ENCODE data around the gene IL1RAPL1. TPM values are rescaled to one million over a fixed set of nuclear protein-coding genes. Genes with fewer than 3 reads are reported as not detected.

The IL1RAPL1 gene
- total RNA-seq, 1 experiment from 2014 or later = not detected

DNA sequence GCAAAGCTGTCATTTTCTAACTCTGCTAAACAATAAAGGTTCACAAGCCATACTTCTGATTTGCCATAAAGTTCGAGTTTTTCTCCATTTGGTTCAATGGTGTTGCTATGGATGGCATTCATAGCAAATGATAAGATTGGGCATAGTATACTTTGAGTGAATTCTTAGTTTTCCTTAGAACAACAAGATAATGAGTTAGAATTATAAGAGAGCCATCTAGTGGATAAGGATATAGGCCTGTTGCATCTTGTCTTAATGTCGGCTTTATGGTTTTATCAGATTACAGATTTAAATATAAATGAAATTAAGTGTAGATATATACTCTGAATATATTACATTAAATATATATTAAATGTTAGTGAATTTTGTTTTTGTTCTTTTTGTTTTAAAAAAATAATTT lies 644.6 kb downstream of the IL1RAPL1 start:
- Histone ChIP-seq H3K36me3 (ENCODE audit: insufficient read depth, low read length) (no peaks in the 10 kb centered on the region), H3K4me1 (ENCODE audit: low read length) (no peaks in the 10 kb centered on the region), H3K79me2 (ENCODE audit: low read length) (no peaks in the 10 kb centered on the region), H3K9me2 (replicated peaks; ENCODE audit: insufficient read depth, low read length) (no peaks in the 10 kb centered on the region), H3K27me3 (ENCODE audit: low read length) (no peaks in the 10 kb centered on the region), H3K9me3 (ENCODE audit: low read length) (peaks cover 10% of the 10 kb centered on the region), H3K9ac (ENCODE audit: low read length) (no peak overlapping the region), H3K4me3 (ENCODE audit: low read length) (no peak overlapping the region), H2AFZ (ENCODE audit: low read length) (no peak overlapping the region), H3K27ac (ENCODE audit: low read length) (no peak overlapping the region), H3K4me2 (ENCODE audit: low read depth, low read length, poor library complexity, severe bottlenecking) (no peak overlapping the region), H4K20me1 (ENCODE audit: insufficient read depth, low read depth, low read length) (no peaks in the 10 kb centered on the region)
- DNase-seq = no peak

DNA sequence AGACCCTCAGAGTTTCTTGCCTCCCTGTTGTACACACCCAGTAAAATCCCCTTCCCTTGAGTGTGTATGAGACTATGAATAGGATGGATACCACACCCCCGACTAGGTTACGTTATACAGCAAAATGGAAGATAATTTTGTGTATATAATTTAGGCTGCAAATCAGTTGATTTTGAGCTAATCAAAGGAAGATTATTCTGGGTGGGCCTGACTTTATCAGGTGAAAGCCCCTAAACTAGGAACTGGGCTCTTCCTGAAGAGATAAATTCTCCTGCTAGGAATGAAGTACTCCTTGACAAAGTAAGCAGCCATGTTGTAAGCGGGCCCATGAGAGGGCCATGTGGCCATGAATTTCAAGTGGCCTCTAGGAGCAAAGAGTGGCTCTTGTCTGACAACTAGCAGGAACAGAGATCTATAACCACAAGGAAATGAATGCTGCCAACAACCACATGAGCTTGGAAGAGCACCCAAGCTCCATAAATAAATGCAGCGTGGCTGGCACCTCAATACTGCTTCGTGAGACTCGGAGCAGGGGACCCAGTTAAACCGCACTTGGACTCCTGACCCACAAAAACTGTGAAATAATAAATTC lies 646.4 kb downstream of the IL1RAPL1 start:
- Histone ChIP-seq H3K4me2 (ENCODE audit: low read depth, low read length, poor library complexity, severe bottlenecking) (no peak overlapping the region), H3K9ac (ENCODE audit: low read length) (no peak overlapping the region), H3K4me3 (ENCODE audit: low read length) (no peak overlapping the region), H3K4me1 (ENCODE audit: low read length) (no peaks in the 10 kb centered on the region), H2AFZ (ENCODE audit: low read length) (no peak overlapping the region), H4K20me1 (ENCODE audit: insufficient read depth, low read depth, low read length) (no peaks in the 10 kb centered on the region), H3K27me3 (ENCODE audit: low read length) (no peaks in the 10 kb centered on the region), H3K36me3 (ENCODE audit: insufficient read depth, low read length) (no peaks in the 10 kb centered on the region), H3K9me2 (replicated peaks; ENCODE audit: insufficient read depth, low read length) (no peaks in the 10 kb centered on the region), H3K27ac (ENCODE audit: low read length) (no peak overlapping the region), H3K79me2 (ENCODE audit: low read length) (no peaks in the 10 kb centered on the region), H3K9me3 (ENCODE audit: low read length) (peaks cover 17% of the 10 kb centered on the region)
- DNase-seq = no peak

DNA sequence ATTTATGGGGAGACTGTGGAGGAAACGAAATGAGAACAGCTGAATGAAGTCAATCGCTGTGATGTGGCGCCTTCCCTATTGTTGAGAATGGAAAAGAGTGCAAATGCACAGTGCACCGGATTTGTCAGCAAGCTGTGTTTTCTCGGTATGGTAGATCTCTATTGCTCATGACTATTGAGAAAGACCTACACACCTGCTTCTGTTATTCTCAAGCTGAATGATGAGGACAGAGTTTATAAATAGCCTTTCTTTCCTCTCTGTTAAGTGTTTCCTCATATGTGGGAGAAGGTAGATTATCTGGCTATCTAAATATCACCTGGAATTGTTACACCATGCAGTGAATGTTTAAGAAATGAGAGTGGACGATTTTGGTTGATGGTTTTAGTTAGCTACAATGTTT lies 650.7 kb downstream of the IL1RAPL1 start:
- H3K4me3 ChIP-seq (ENCODE audit: low read length) = no peak overlapping the region
- H3K4me2 ChIP-seq (ENCODE audit: low read depth, low read length, poor library complexity, severe bottlenecking) = no peak overlapping the region
- H3K27me3 ChIP-seq (ENCODE audit: low read length) = no peaks in the 10 kb centered on the region
- no peak overlapping the region for H3K27ac ChIP-seq (ENCODE audit: low read length)
- no peak overlapping the region for H2AFZ ChIP-seq (ENCODE audit: low read length)
- H3K4me1 ChIP-seq (ENCODE audit: low read length) = no peaks in the 10 kb centered on the region
- H3K36me3 ChIP-seq (ENCODE audit: insufficient read depth, low read length) = no peaks in the 10 kb centered on the region
- H3K9ac ChIP-seq (ENCODE audit: low read length) = no peak overlapping the region
- no peaks in the 10 kb centered on the region for H3K9me2 ChIP-seq (replicated peaks; ENCODE audit: insufficient read depth, low read length)
- peaks cover 31% of the 10 kb centered on the region for H3K9me3 ChIP-seq (ENCODE audit: low read length)
- no peak for DNase-seq
- no peaks in the 10 kb centered on the region for H3K79me2 ChIP-seq (ENCODE audit: low read length)
- no peaks in the 10 kb centered on the region for H4K20me1 ChIP-seq (ENCODE audit: insufficient read depth, low read depth, low read length)

DNA sequence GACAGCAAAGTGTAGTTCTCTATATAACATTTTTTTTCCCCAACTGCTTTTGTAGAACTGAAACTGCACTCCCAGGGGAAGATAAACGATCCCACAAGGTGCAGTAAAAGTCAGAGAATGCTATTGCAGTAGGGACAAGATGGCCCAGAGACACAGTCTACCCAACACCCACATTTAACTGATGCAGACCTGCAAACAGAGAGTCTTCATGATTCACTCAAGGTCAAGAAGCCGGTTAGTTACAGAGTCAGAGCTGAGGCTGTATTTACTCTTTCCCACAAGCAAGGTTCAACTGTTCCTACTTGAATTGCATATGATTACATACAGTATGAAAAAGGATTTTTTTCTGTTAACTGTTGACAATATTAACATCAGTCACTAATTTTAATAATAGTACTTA lies 654.6 kb downstream of the IL1RAPL1 start:
- H3K9me2 ChIP-seq (replicated peaks; ENCODE audit: insufficient read depth, low read length) = no peaks in the 10 kb centered on the region
- no peak for DNase-seq
- peaks cover 35% of the 10 kb centered on the region for H3K9me3 ChIP-seq (ENCODE audit: low read length)
- H2AFZ ChIP-seq (ENCODE audit: low read length) = no peak overlapping the region
- no peaks in the 10 kb centered on the region for H4K20me1 ChIP-seq (ENCODE audit: insufficient read depth, low read depth, low read length)
- no peaks in the 10 kb centered on the region for H3K27me3 ChIP-seq (ENCODE audit: low read length)
- H3K4me3 ChIP-seq (ENCODE audit: low read length) = no peak overlapping the region
- no peaks in the 10 kb centered on the region for H3K4me1 ChIP-seq (ENCODE audit: low read length)
- no peak overlapping the region for H3K9ac ChIP-seq (ENCODE audit: low read length)
- no peaks in the 10 kb centered on the region for H3K79me2 ChIP-seq (ENCODE audit: low read length)
- no peak overlapping the region for H3K4me2 ChIP-seq (ENCODE audit: low read depth, low read length, poor library complexity, severe bottlenecking)
- H3K36me3 ChIP-seq (ENCODE audit: insufficient read depth, low read length) = no peaks in the 10 kb centered on the region
- no peak overlapping the region for H3K27ac ChIP-seq (ENCODE audit: low read length)

DNA sequence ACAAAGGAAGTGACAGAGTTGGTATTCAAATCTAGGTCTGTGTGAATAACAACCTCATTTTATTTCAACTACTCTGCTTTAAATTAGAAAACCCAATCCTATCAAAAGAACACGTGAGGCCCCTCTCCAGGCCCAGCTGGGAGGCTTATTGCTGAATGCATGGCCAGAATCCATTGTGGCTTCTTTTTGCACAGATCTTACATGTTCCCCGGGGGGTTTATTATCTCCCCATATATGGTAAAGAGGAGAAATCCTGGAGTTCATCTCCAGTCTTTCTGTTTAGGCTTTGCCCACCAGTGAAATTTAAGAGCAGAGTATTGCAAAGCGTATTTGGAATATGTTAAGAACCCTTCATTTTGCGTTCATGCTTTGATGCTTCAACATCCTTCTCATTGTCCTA lies 655.6 kb downstream of the IL1RAPL1 start:
- H3K9me3 ChIP-seq (ENCODE audit: low read length) = peaks cover 31% of the 10 kb centered on the region
- no peak for DNase-seq
- no peak overlapping the region for H3K9ac ChIP-seq (ENCODE audit: low read length)
- H3K79me2 ChIP-seq (ENCODE audit: low read length) = no peaks in the 10 kb centered on the region
- H3K27ac ChIP-seq (ENCODE audit: low read length) = no peak overlapping the region
- H2AFZ ChIP-seq (ENCODE audit: low read length) = no peak overlapping the region
- H3K9me2 ChIP-seq (replicated peaks; ENCODE audit: insufficient read depth, low read length) = no peaks in the 10 kb centered on the region
- H3K4me1 ChIP-seq (ENCODE audit: low read length) = no peaks in the 10 kb centered on the region
- no peaks in the 10 kb centered on the region for H3K36me3 ChIP-seq (ENCODE audit: insufficient read depth, low read length)
- H4K20me1 ChIP-seq (ENCODE audit: insufficient read depth, low read depth, low read length) = no peaks in the 10 kb centered on the region
- H3K27me3 ChIP-seq (ENCODE audit: low read length) = no peaks in the 10 kb centered on the region
- H3K4me2 ChIP-seq (ENCODE audit: low read depth, low read length, poor library complexity, severe bottlenecking) = no peak overlapping the region
- no peak overlapping the region for H3K4me3 ChIP-seq (ENCODE audit: low read length)

DNA sequence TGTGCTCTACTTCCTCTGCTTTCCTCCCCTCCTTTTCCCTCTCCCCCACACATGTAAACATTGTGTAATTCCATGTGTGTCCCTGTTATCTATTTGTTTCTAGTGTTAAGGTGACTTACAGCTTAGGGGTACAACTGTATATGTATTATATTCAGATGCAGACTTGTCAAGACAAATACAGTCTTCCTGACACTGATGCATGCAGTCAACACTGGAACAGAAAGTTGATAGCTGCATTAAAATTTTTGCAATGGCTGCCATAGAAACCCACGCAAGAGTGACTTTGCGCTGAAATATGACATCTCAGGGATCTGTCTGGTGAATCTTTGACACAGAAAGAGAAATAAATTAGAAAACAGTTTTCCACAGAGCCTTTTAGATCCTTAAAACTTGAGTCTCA lies 656.7 kb downstream of the IL1RAPL1 start:
- H3K36me3 ChIP-seq (ENCODE audit: insufficient read depth, low read length) = no peaks in the 10 kb centered on the region
- DNase-seq = no peak
- no peak overlapping the region for H3K4me3 ChIP-seq (ENCODE audit: low read length)
- no peaks in the 10 kb centered on the region for H3K9me2 ChIP-seq (replicated peaks; ENCODE audit: insufficient read depth, low read length)
- H3K27me3 ChIP-seq (ENCODE audit: low read length) = no peaks in the 10 kb centered on the region
- H4K20me1 ChIP-seq (ENCODE audit: insufficient read depth, low read depth, low read length) = no peaks in the 10 kb centered on the region
- no peak overlapping the region for H3K27ac ChIP-seq (ENCODE audit: low read length)
- peaks cover 32% of the 10 kb centered on the region for H3K9me3 ChIP-seq (ENCODE audit: low read length)
- no peaks in the 10 kb centered on the region for H3K79me2 ChIP-seq (ENCODE audit: low read length)
- H3K4me1 ChIP-seq (ENCODE audit: low read length) = no peaks in the 10 kb centered on the region
- H3K4me2 ChIP-seq (ENCODE audit: low read depth, low read length, poor library complexity, severe bottlenecking) = no peak overlapping the region
- H2AFZ ChIP-seq (ENCODE audit: low read length) = no peak overlapping the region
- no peak overlapping the region for H3K9ac ChIP-seq (ENCODE audit: low read length)

DNA sequence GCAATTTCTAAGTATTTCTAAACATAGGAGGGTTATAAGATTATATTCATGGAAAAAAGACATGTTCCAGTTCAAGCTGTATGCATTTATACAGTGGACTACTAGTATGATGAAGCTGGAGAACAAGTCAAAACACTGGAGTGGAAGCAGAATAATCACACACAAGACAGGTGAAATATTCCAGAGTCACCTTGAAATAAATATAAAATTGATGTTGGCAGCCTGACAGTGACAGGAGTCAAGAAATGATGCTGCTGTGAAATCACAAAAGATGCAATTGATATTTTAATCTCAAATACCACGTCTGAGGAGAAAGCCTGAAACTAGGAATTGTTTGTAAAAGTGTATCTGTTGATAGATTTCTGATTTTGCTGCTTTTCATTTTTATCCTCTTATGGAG lies 667.3 kb downstream of the IL1RAPL1 start:
- no peak for DNase-seq
- Histone ChIP-seq H3K4me2 (ENCODE audit: low read depth, low read length, poor library complexity, severe bottlenecking) (no peak overlapping the region), H3K9me3 (ENCODE audit: low read length) (peaks cover 30% of the 10 kb centered on the region), H4K20me1 (ENCODE audit: insufficient read depth, low read depth, low read length) (no peaks in the 10 kb centered on the region), H3K36me3 (ENCODE audit: insufficient read depth, low read length) (no peaks in the 10 kb centered on the region), H3K4me1 (ENCODE audit: low read length) (no peaks in the 10 kb centered on the region), H3K4me3 (ENCODE audit: low read length) (no peak overlapping the region), H3K9me2 (replicated peaks; ENCODE audit: insufficient read depth, low read length) (no peaks in the 10 kb centered on the region), H3K79me2 (ENCODE audit: low read length) (no peaks in the 10 kb centered on the region), H2AFZ (ENCODE audit: low read length) (no peak overlapping the region), H3K27ac (ENCODE audit: low read length) (no peak overlapping the region), H3K27me3 (ENCODE audit: low read length) (no peaks in the 10 kb centered on the region), H3K9ac (ENCODE audit: low read length) (no peak overlapping the region)

DNA sequence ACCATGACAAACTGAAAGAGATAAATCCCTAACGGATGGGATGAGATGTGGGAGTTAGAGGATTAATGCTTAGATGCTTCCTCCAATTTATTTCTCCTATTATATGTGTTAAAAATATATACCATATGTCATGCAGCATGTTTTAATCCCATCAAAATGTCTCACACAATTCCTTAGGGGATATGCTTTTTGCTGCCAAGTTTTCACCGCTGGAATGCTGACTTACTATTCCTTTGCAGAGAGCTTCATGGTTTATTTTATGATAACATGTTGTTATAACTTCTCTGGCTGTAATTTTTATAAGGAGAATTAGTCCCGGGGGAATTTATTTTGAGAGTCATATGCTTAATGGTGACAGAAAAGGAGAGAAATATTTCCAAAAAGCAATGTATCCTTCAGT lies 670.3 kb downstream of the IL1RAPL1 start:
- Histone ChIP-seq H2AFZ (ENCODE audit: low read length) (no peak overlapping the region), H3K27ac (ENCODE audit: low read length) (no peak overlapping the region), H3K4me1 (ENCODE audit: low read length) (no peaks in the 10 kb centered on the region), H3K4me2 (ENCODE audit: low read depth, low read length, poor library complexity, severe bottlenecking) (no peak overlapping the region), H3K79me2 (ENCODE audit: low read length) (no peaks in the 10 kb centered on the region), H3K27me3 (ENCODE audit: low read length) (no peaks in the 10 kb centered on the region), H4K20me1 (ENCODE audit: insufficient read depth, low read depth, low read length) (no peaks in the 10 kb centered on the region), H3K9ac (ENCODE audit: low read length) (no peak overlapping the region), H3K36me3 (ENCODE audit: insufficient read depth, low read length) (no peaks in the 10 kb centered on the region), H3K9me3 (ENCODE audit: low read length) (peaks cover 27% of the 10 kb centered on the region), H3K4me3 (ENCODE audit: low read length) (no peak overlapping the region), H3K9me2 (replicated peaks; ENCODE audit: insufficient read depth, low read length) (no peaks in the 10 kb centered on the region)
- DNase-seq = no peak

DNA sequence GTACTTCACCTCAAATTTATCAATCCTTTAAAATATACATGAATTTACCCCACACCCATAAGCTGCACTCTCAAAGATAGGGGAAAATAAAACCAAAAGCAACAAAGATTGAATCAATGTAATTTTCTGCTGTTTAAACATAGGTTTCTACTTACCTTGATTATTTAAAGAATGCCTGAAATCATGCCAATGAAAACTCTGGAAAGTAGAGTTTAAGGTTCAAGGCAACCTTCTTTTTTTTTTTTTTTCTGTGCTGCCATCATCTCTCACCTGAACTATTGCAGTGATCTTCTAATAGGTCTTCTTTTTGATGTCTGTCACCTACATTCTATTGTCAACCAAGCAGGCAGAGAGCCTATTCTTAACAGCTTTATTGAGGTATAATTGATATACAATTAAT lies 682.1 kb downstream of the IL1RAPL1 start:
- Histone ChIP-seq H2AFZ (ENCODE audit: low read length) (no peak overlapping the region), H3K9me2 (replicated peaks; ENCODE audit: insufficient read depth, low read length) (no peaks in the 10 kb centered on the region), H3K36me3 (ENCODE audit: insufficient read depth, low read length) (no peaks in the 10 kb centered on the region), H3K9me3 (ENCODE audit: low read length) (peaks cover 13% of the 10 kb centered on the region), H3K9ac (ENCODE audit: low read length) (no peak overlapping the region), H3K27ac (ENCODE audit: low read length) (no peak overlapping the region), H3K4me2 (ENCODE audit: low read depth, low read length, poor library complexity, severe bottlenecking) (no peak overlapping the region), H3K27me3 (ENCODE audit: low read length) (no peaks in the 10 kb centered on the region), H3K79me2 (ENCODE audit: low read length) (no peaks in the 10 kb centered on the region), H3K4me1 (ENCODE audit: low read length) (no peaks in the 10 kb centered on the region), H4K20me1 (ENCODE audit: insufficient read depth, low read depth, low read length) (no peaks in the 10 kb centered on the region), H3K4me3 (ENCODE audit: low read length) (no peak overlapping the region)
- DNase-seq = no peak

Data from Karpas-422 (cell line).